HFFc6 (cell line): ENCODE results near the gene CHST12. TPM values are rescaled to one million over a fixed set of nuclear protein-coding genes. Genes with fewer than 3 reads are reported as not detected.
A peak's percentile ranks its signal among the peaks of the same experiment; 100 is the strongest.

Experiments
- DNase-seq: peaks from one replicate; pipeline ENCODE4 v3.0.0-alpha.2; 2018
- H3K27ac Mint-ChIP-seq: 2 replicates; pipeline ENCODE4 v1.8.0; 2020; ENCODE audit warnings: mild to moderate bottlenecking, mixed read lengths
- H3K27me3 Mint-ChIP-seq: 2 replicates; pipeline ENCODE4 v1.8.0; 2021; ENCODE audit warnings: mild to moderate bottlenecking, moderate library complexity, mixed read lengths; ENCODE audit not compliant: insufficient read depth
- H3K36me3 Mint-ChIP-seq: 2 replicates; pipeline ENCODE4 v1.8.0; 2021; ENCODE audit warnings: low read depth, mixed read lengths
- H3K4me1 Mint-ChIP-seq: 2 replicates; pipeline ENCODE4 v1.8.0; 2020; ENCODE audit warnings: low read depth, mixed read lengths
- H3K4me3 Mint-ChIP-seq: 2 replicates; pipeline ENCODE4 v1.8.0; 2020; ENCODE audit warnings: mild to moderate bottlenecking, moderate library complexity, mixed read lengths
- H3K9me3 Mint-ChIP-seq: 2 replicates; pipeline ENCODE4 v1.8.0; 2020; ENCODE audit warnings: mild to moderate bottlenecking, mixed read lengths
- total RNA-seq, 6 experiments: library from RNA; stranded (reverse); fragmentation: NEBNext Ultra II Directional; extraction: Animal tissue kit (Norgen Biotek cat#: 25700); gene quantifications; 2 replicates in 1 of 6; 3 replicates in 5 of 6; pipeline ENCODE4 v1.2.3, GENCODE V29; 2021
- TF ChIP-seq, protein P1 (sequence below): fragments of 200-600 bp; sonication (generic); IDR thresholded peaks from 2 replicates; pipeline ENCODE4 v1.5.0; 2021; ENCODE audit warnings: antibody characterized with exemption, mild to moderate bottlenecking

CHST12 gene
- total RNA-seq, 6 experiments from 2014 or later: 25.7 to 31.4 (median 27.2) TPM

- no peak overlapping the region for H3K27ac Mint-ChIP-seq
- DNase-seq: peak; percentile 30
- TF ChIP-seq, protein P1, sequence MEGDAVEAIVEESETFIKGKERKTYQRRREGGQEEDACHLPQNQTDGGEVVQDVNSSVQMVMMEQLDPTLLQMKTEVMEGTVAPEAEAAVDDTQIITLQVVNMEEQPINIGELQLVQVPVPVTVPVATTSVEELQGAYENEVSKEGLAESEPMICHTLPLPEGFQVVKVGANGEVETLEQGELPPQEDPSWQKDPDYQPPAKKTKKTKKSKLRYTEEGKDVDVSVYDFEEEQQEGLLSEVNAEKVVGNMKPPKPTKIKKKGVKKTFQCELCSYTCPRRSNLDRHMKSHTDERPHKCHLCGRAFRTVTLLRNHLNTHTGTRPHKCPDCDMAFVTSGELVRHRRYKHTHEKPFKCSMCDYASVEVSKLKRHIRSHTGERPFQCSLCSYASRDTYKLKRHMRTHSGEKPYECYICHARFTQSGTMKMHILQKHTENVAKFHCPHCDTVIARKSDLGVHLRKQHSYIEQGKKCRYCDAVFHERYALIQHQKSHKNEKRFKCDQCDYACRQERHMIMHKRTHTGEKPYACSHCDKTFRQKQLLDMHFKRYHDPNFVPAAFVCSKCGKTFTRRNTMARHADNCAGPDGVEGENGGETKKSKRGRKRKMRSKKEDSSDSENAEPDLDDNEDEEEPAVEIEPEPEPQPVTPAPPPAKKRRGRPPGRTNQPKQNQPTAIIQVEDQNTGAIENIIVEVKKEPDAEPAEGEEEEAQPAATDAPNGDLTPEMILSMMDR: no peak
These were observed 67.6 kb downstream of the CHST12 start for GRCh38 chr7:2471022-2471329.

GRCh38 chr7:2471396-2471795, 68.0 kb downstream of the CHST12 start:
- no peak for DNase-seq
- Mint-ChIP-seq H3K36me3 (no peaks in the 10 kb centered on the region), H3K9me3 (no peaks in the 10 kb centered on the region), H3K4me1 (peaks cover 9% of the 10 kb centered on the region), H3K27me3 (peaks cover 6% of the 10 kb centered on the region), H3K4me3 (no peak overlapping the region), H3K27ac (no peak overlapping the region)
- TF ChIP-seq, protein P1: no peak

More at GRCh38 chr7:2471022-2471329, 67.6 kb downstream of the CHST12 start:
- Mint-ChIP-seq H3K36me3 (no peaks in the 10 kb centered on the region), H3K4me3 (no peak overlapping the region), H3K27me3 (peaks cover 9% of the 10 kb centered on the region), H3K9me3 (no peaks in the 10 kb centered on the region), H3K4me1 (peaks cover 9% of the 10 kb centered on the region)

DNA sequence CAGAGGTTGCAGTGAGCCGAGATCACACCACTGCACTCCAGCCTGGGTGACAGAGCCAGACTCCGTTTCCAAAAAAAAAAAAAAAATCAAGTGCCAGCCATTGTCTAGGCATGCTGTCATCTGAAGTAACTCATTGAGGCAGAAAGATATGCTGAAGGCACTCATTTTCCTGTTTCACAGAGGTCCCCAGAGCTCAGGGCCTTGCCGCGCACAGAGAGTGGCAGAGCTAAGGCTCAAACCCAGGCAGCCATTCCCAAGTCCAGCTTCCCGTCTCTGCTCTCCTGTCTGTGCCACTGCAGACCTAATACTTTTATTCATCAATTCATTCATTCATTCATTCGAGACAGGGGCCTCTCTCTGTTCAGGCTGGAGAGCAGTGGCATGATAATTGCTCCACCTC, 69.3 kb downstream of the CHST12 start:
- TF ChIP-seq, protein P1: no peak
- Mint-ChIP-seq H3K27ac (no peak overlapping the region), H3K4me3 (no peak overlapping the region), H3K9me3 (no peaks in the 10 kb centered on the region), H3K27me3 (peaks cover 5% of the 10 kb centered on the region), H3K4me1 (peaks cover 9% of the 10 kb centered on the region), H3K36me3 (no peaks in the 10 kb centered on the region)
- DNase-seq: no peak

GRCh38 chr7:2473496-2474180, 70.2 kb downstream of the CHST12 start:
- DNase-seq: no peak
- TF ChIP-seq, protein P1: no peak
- peaks cover 3% of the 10 kb centered on the region for H3K27me3 Mint-ChIP-seq
- H3K9me3 Mint-ChIP-seq: no peaks in the 10 kb centered on the region
- no peak overlapping the region for H3K27ac Mint-ChIP-seq
- no peaks in the 10 kb centered on the region for H3K36me3 Mint-ChIP-seq
- peaks cover 13% of the 10 kb centered on the region for H3K4me1 Mint-ChIP-seq
- no peak overlapping the region for H3K4me3 Mint-ChIP-seq

DNA sequence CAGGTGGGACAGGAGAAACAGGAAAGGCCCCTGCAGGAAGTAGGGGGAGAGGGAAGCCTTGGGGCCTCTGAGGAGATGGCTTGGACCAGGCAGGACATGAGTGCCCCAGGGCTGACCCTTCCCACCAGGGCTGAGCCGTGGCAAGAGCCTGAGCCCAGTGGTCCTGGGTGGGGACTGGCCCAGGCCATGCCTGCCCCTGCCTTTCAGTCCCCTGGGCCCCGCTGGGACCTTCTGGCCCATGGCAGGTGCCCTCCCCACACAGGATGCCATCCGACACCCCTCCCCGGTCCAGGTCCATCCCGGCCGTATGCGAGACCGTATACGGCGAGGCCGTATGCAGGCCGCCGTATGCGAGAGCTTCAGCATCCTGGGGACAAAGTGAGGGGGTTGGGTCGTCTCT, 70.8 kb downstream of the CHST12 start:
- TF ChIP-seq, protein P1: no peak
- Mint-ChIP-seq H3K27ac (no peak overlapping the region), H3K4me3 (no peak overlapping the region), H3K36me3 (no peaks in the 10 kb centered on the region), H3K9me3 (no peaks in the 10 kb centered on the region), H3K4me1 (peaks cover 16% of the 10 kb centered on the region), H3K27me3 (peaks cover 4% of the 10 kb centered on the region)
- no peak for DNase-seq
